Thyroid gland (tissue), 4 donors: Measurements from ENCODE around the gene ZMYND19. TPM values are rescaled to one million over a fixed set of nuclear protein-coding genes. Genes with fewer than 3 reads are reported as not detected.
"Not testable (repeated sequence)": the region's sequence is repeated elsewhere in the genome, so short reads cannot be mapped to it uniquely, and the experiment has no call there.

ENCODE experiments used
- DNase-seq, 2 donors: peaks; one replicate each; pipeline ENCODE4 v3.0.0-alpha.2; 2019
- H3K27ac ChIP-seq, 3 donors: fragments of 200-600 bp; sonication (generic); 1 replicate in 2 of 3; 2 replicates in 1 of 3; pipeline ENCODE4 v1.5.1; 2016 to 2019; ENCODE audit warnings: mild to moderate bottlenecking in 1 of 3, moderate library complexity in 1 of 3
- H3K27me3 ChIP-seq: fragments of 200-600 bp; sonication (generic); one replicate; pipeline ENCODE4 v1.5.1; 2019
- H3K36me3 ChIP-seq, 2 donors: fragments of 200-600 bp; sonication (generic); one replicate each; pipeline ENCODE4 v1.5.1; 2016 to 2019
- H3K4me1 ChIP-seq, 2 donors: fragments of 200-600 bp; sonication (generic); one replicate each; pipeline ENCODE4 v1.5.1; 2017 to 2019
- H3K4me3 ChIP-seq, 3 donors: fragments of 200-600 bp; sonication (generic); replicated peaks in 1 of 3; 1 replicate in 2 of 3; 2 replicates in 1 of 3; pipeline ENCODE4 v1.5.1; 2016; ENCODE audit warnings: mild to moderate bottlenecking in 1 of 3
- H3K9me3 ChIP-seq: fragments of 200-600 bp; sonication (generic); one replicate; pipeline ENCODE4 v1.5.1; 2017
- CTCF ChIP-seq, 6 experiments: fragments of 200-600 bp in 3 of 6; fragments of 450-650 bp in 3 of 6; sonication (generic) in 3 of 6; IDR thresholded peaks; one replicate each; pipeline ENCODE4 v1.5.1; 2016 to 2019; ENCODE audit warnings: antibody characterized with exemption in 6 of 6, mild to moderate bottlenecking in 2 of 6, inconsistent platforms in 1 of 6, moderate library complexity in 1 of 6
- POLR2A ChIP-seq, 2 donors: fragments of 450-650 bp; IDR thresholded peaks; one replicate each; pipeline ENCODE4 v1.6.1; 2017; ENCODE audit warnings: antibody characterized with exemption in 2 of 2, mild to moderate bottlenecking in 2 of 2, moderate library complexity in 1 of 2
- WGBS, 2 donors: methylation state at CpG; one replicate each; pipeline ENCODE4 v1.1.5; 2017; 5-methylcytosine and 5-hydroxymethylcytosine counted together
- intact Hi-C: fragments of 100-400 bp; cut with DNase I; formaldehyde crosslinking; loops from one replicate; pipeline ENCODE4 v1.15.1; 2023
- total RNA-seq, 4 donors: library from RNA; depleted of rRNA; stranded (reverse); fragments of >200 nt; gene quantifications; one replicate each; pipeline ENCODE4 v1.2.3, GENCODE V29; 2016

Gene ZMYND19
- total RNA-seq, 4 donors from 2014 or later, result 8.7 to 14.3 (median 9.5) TPM

GRCh38 chr9:137632230-137633161 is 42.2 kb upstream of the ZMYND19 start:
- no peaks in the 10 kb centered on the region for H3K27me3 ChIP-seq
- no peak for TF ChIP-seq POLR2A (IDR thresholded peaks at IDR 0.05)
- TF ChIP-seq CTCF (IDR thresholded peaks at IDR 0.05), result no peak
- no peaks in the 10 kb centered on the region for H3K9me3 ChIP-seq
- no peak for DNase-seq
- peaks cover 38 to 48% of the 10 kb centered on the region in 2 donors for H3K4me1 ChIP-seq
- H3K36me3 ChIP-seq, result no peaks in the 10 kb centered on the region
- intact Hi-C loops, result no loop called here
- no peak overlapping the region for H3K27ac ChIP-seq
- no peak overlapping the region for H3K4me3 ChIP-seq
- WGBS, 2 donors, result 78 to 85% methylated on average over 23 of the region's 23 CpGs

- intact Hi-C loops, result no loop called here
- Histone ChIP-seq H3K27me3 (no peaks in the 10 kb centered on the region), H3K4me3 (no peak overlapping the region), H3K9me3 (no peaks in the 10 kb centered on the region), H3K4me1 (peaks cover 38 to 48% of the 10 kb centered on the region in 2 donors), H3K36me3 (no peaks in the 10 kb centered on the region), H3K27ac (no peak overlapping the region)
- TF ChIP-seq CTCF (IDR thresholded peaks at IDR 0.05), result no peak
- no peak for TF ChIP-seq POLR2A (IDR thresholded peaks at IDR 0.05)
- peak in 1 of 2 donors; percentile 18 for DNase-seq
- WGBS, 2 donors, result 79 to 82% methylated on average over 16 of the region's 16 CpGs
Observed at GRCh38 chr9:137631345-137632229, 41.3 kb upstream of the ZMYND19 start.

GRCh38 chr9:137630679-137631078 is 40.4 kb upstream of the ZMYND19 start:
- intact Hi-C loops, result no loop called here
- Histone ChIP-seq H3K4me1 (peaks cover 41 to 48% of the 10 kb centered on the region in 2 donors), H3K27ac (no peak overlapping the region), H3K27me3 (no peaks in the 10 kb centered on the region), H3K4me3 (no peak overlapping the region), H3K36me3 (no peaks in the 10 kb centered on the region), H3K9me3 (no peaks in the 10 kb centered on the region)
- WGBS, 2 donors, result 70 to 71% methylated on average over 4 of the region's 4 CpGs
- no peak for TF ChIP-seq CTCF (IDR thresholded peaks at IDR 0.05)
- no peak for DNase-seq

GRCh38 chr9:137630126-137630525 is 39.8 kb upstream of the ZMYND19 start:
- 56 to 73% methylated on average over 1 of the region's 1 CpG for WGBS, 2 donors
- no peaks in the 10 kb centered on the region for H3K9me3 ChIP-seq
- H3K27ac ChIP-seq, result peak overlapping the region in 1 of 3 donors; percentile 36
- no peak for TF ChIP-seq POLR2A (IDR thresholded peaks at IDR 0.05)
- no peak for TF ChIP-seq CTCF (IDR thresholded peaks at IDR 0.05)
- H3K36me3 ChIP-seq, result no peaks in the 10 kb centered on the region
- peaks cover 41 to 48% of the 10 kb centered on the region in 2 donors for H3K4me1 ChIP-seq
- no peak for DNase-seq
- H3K27me3 ChIP-seq, result no peaks in the 10 kb centered on the region
- no peak overlapping the region for H3K4me3 ChIP-seq
- intact Hi-C loops, result no loop called here

- DNase-seq, H3K9me3 ChIP-seq, H3K27ac ChIP-seq, H3K4me3 ChIP-seq, H3K36me3 ChIP-seq, H3K27me3 ChIP-seq, intact Hi-C loops: not testable (repeated sequence)
- WGBS, 2 donors, result 98% methylated on average over 13 to 14 of the region's 14 CpGs
- H3K4me1 ChIP-seq, result peaks cover 39 to 41% of the 10 kb centered on the region in 2 donors
Observed at GRCh38 chr9:137627406-137627805, 37.1 kb upstream of the ZMYND19 start.
